HEK293 (cell line): ENCODE data around the gene RTP3.

Source experiments
- BCL11A ChIP-seq: fragments of 450-650 bp; formaldehyde crosslinking; IDR thresholded peaks from 2 replicates; pipeline ENCODE4 v1.5.1; 2016; ENCODE audit warnings: low read depth, missing biosample characterization, missing genetic modification characterization
- CTCF ChIP-seq: fragments of 450-650 bp; formaldehyde crosslinking; IDR thresholded peaks from 2 replicates; pipeline ENCODE4 v1.5.1; 2016; ENCODE audit warnings: missing biosample characterization, missing genetic modification characterization
- EGR2 ChIP-seq: fragments of 450-650 bp; formaldehyde crosslinking; IDR thresholded peaks from 2 replicates; pipeline ENCODE4 v1.5.1; 2016; ENCODE audit warnings: low read depth, missing biosample characterization, missing genetic modification characterization
- PRDM1 ChIP-seq: fragments of 450-650 bp; formaldehyde crosslinking; IDR thresholded peaks from 2 replicates; pipeline ENCODE4; 2016; ENCODE audit warnings: missing biosample characterization, missing genetic modification characterization
- REST ChIP-seq: fragments of 450-650 bp; formaldehyde crosslinking; IDR thresholded peaks from 2 replicates; pipeline ENCODE4 v1.5.1; 2016; ENCODE audit warnings: missing biosample characterization, missing genetic modification characterization
- SP2 ChIP-seq: fragments of 450-650 bp; formaldehyde crosslinking; IDR thresholded peaks from 2 replicates; pipeline ENCODE4 v1.5.1; 2016; ENCODE audit warnings: missing biosample characterization, missing genetic modification characterization
- YY1 ChIP-seq: fragments of 450-650 bp; formaldehyde crosslinking; IDR thresholded peaks from 2 replicates; pipeline ENCODE4 v1.5.1; 2018; ENCODE audit warnings: missing biosample characterization, missing genetic modification characterization
- ZEB2 ChIP-seq: fragments of 450-650 bp; formaldehyde crosslinking; IDR thresholded peaks from 2 replicates; pipeline ENCODE4 v1.5.1; 2016; ENCODE audit warnings: missing biosample characterization, missing genetic modification characterization
- ZNF274 ChIP-seq, 2 experiments: fragments of 200-500 bp in 1 of 2; fragments of 450-650 bp in 1 of 2; sonication (Bioruptor generic) in 1 of 2; formaldehyde crosslinking in 1 of 2; IDR thresholded peaks; 2 replicates each; pipeline versions ENCODE4 v1.5.1 to v1.6.1; 2014 to 2016; ENCODE audit warnings: borderline replicate concordance in 1 of 2, inconsistent platforms in 1 of 2, low read length in 1 of 2, missing biosample characterization in 1 of 2, missing genetic modification characterization in 1 of 2
- ZNF335 ChIP-seq: fragments of 450-650 bp; formaldehyde crosslinking; conservative IDR thresholded peaks from 2 replicates; pipeline ENCODE4 v1.5.1; 2016; ENCODE audit warnings: missing biosample characterization, missing genetic modification characterization
- ZNF830 ChIP-seq: fragments of 450-650 bp; IDR thresholded peaks from 2 replicates; pipeline ENCODE4 v1.5.0; 2018; ENCODE audit warnings: missing biosample characterization, missing genetic modification characterization, low read depth, mild to moderate bottlenecking, moderate library complexity

GRCh38 chr3:46456118-46456517, 41.7 kb upstream of the RTP3 start:
- TF ChIP-seq CTCF (tag by site-specific recombination) (no peak), PRDM1 (no peak), ZEB2 (tag by site-specific recombination) (no peak), BCL11A (tag by site-specific recombination) (no peak), ZNF274 (IDR thresholded peaks at IDR 0.05; ENCODE audit: low read length) (no peak), ZNF274 (tag by site-specific recombination; IDR thresholded peaks at IDR 0.05; ENCODE audit: borderline replicate concordance) (no peak), ZNF335 (tag by site-specific recombination) (no peak), REST (no peak), EGR2 (tag by site-specific recombination) (no peak), SP2 (no peak), YY1 (tag by site-specific recombination) (no peak), ZNF830 (no peak)
